Tibial nerve (tissue), 4 donors: ENCODE results near the gene PNPLA2. TPM values are rescaled to one million over a fixed set of nuclear protein-coding genes. Genes with fewer than 3 reads are reported as not detected.

ENCODE experiments used
- DNase-seq, 2 donors: peaks; one replicate each; pipeline ENCODE4 v3.0.0-alpha.2; 2019; ENCODE audit warnings: low spot score in 2 of 2
- H3K27ac ChIP-seq, 4 donors: fragments of 200-600 bp; sonication (generic) in 3 of 4; one replicate each; pipeline ENCODE4 v1.5.1; 2017 to 2019; ENCODE audit warnings: mild to moderate bottlenecking in 1 of 4
- H3K27me3 ChIP-seq, 2 donors: fragments of 200-600 bp; sonication (generic) in 1 of 2; one replicate each; pipeline versions ENCODE4 v1.5.1 to v1.6.0; 2017 to 2019
- H3K36me3 ChIP-seq, 3 donors: fragments of 200-600 bp; sonication (generic); one replicate each; pipeline ENCODE4 v1.5.1; 2018 to 2019
- H3K4me1 ChIP-seq, 4 donors: fragments of 200-600 bp; sonication (generic) in 3 of 4; one replicate each; pipeline ENCODE4 v1.5.1; 2017 to 2019
- H3K4me3 ChIP-seq, 4 donors: fragments of 200-600 bp; sonication (generic) in 3 of 4; one replicate each; pipeline ENCODE4 v1.5.1; 2017 to 2019; ENCODE audit warnings: mild to moderate bottlenecking in 1 of 4, moderate library complexity in 1 of 4
- H3K9me3 ChIP-seq, 4 donors: fragments of 200-600 bp; sonication (generic) in 3 of 4; one replicate each; pipeline ENCODE4 v1.5.1; 2017 to 2019
- CTCF ChIP-seq, 5 experiments: fragments of 200-600 bp in 3 of 5; fragments of 450-650 bp in 2 of 5; sonication (generic) in 3 of 5; IDR thresholded peaks; one replicate each; pipeline ENCODE4 v1.5.1; 2016 to 2019; ENCODE audit warnings: antibody characterized with exemption in 5 of 5, mild to moderate bottlenecking in 3 of 5, moderate library complexity in 2 of 5
- EP300 ChIP-seq, 2 donors: sonication (generic); formaldehyde crosslinking; IDR thresholded peaks; one replicate each; pipeline ENCODE4 v1.6.1; 2017; ENCODE audit warnings: antibody characterized with exemption in 2 of 2, mild to moderate bottlenecking in 1 of 2
- POLR2A ChIP-seq, 2 donors: fragments of 450-650 bp; IDR thresholded peaks; one replicate each; pipeline ENCODE4 v1.6.1; 2017; ENCODE audit warnings: antibody characterized with exemption in 2 of 2, mild to moderate bottlenecking in 2 of 2, moderate library complexity in 2 of 2
- WGBS, 2 donors: methylation state at CpG; one replicate each; pipeline ENCODE4 v1.1.5; 2018; 5-methylcytosine and 5-hydroxymethylcytosine counted together
- total RNA-seq, 4 donors: library from RNA; depleted of rRNA; stranded (reverse); fragments of >200 nt; gene quantifications; one replicate each; pipeline ENCODE4 v1.1.0, GENCODE V29; 2016

Gene PNPLA2
- total RNA-seq, 4 donors from 2014 or later, result 136 to 314 (median 187) TPM

GRCh38 chr11:803770-804598, 14.7 kb upstream of the PNPLA2 start:
- Histone ChIP-seq H3K27ac (peak overlapping the region in 1 of 4 donors; percentile 92), H3K36me3 (peaks cover 0 to 44% (median 0%) of the 10 kb centered on the region in 3 donors), H3K4me3 (peak overlapping the region in 2 of 4 donors; percentile 62 to 70), H3K4me1 (peaks cover 0 to 40% (median 17%) of the 10 kb centered on the region in 4 donors), H3K27me3 (no peaks in the 10 kb centered on the region), H3K9me3 (no peaks in the 10 kb centered on the region)
- no peak for TF ChIP-seq POLR2A (IDR thresholded peaks at IDR 0.05)
- TF ChIP-seq CTCF (IDR thresholded peaks at IDR 0.05), result no peak
- no peak for TF ChIP-seq EP300 (IDR thresholded peaks at IDR 0.05)
- 53 to 68% methylated on average over 18 to 23 of the region's 26 CpGs for WGBS, 2 donors
- DNase-seq, result no peak

- H3K36me3 ChIP-seq, result peaks cover 0 to 38% (median 0%) of the 10 kb centered on the region in 3 donors
- 0 to 1% methylated on average over 1 to 16 of the region's 18 CpGs for WGBS, 2 donors
- peak overlapping the region; percentile 67 to 94 (median 90) for H3K27ac ChIP-seq
- no peak for TF ChIP-seq CTCF (IDR thresholded peaks at IDR 0.05)
- TF ChIP-seq EP300 (IDR thresholded peaks at IDR 0.05), result no peak
- no peaks in the 10 kb centered on the region for H3K27me3 ChIP-seq
- peak overlapping the region; percentile 24 to 70 (median 58) for H3K4me3 ChIP-seq
- DNase-seq, result no peak
- H3K9me3 ChIP-seq, result no peaks in the 10 kb centered on the region
- peaks cover 0 to 40% (median 18%) of the 10 kb centered on the region in 4 donors for H3K4me1 ChIP-seq
Measured at GRCh38 chr11:804599-804964, 14.1 kb upstream of the PNPLA2 start.

- Histone ChIP-seq H3K4me3 (peak overlapping the region; percentile 71 to 92 (median 84)), H3K27me3 (no peaks in the 10 kb centered on the region), H3K27ac (peak overlapping the region; percentile 96 to 98 (median 97)), H3K36me3 (peaks cover 0 to 27% (median 7%) of the 10 kb centered on the region in 3 donors), H3K9me3 (no peaks in the 10 kb centered on the region), H3K4me1 (peaks cover 0 to 57% (median 31%) of the 10 kb centered on the region in 4 donors)
- TF ChIP-seq POLR2A (IDR thresholded peaks at IDR 0.05), result no peak
- 30 to 39% methylated on average over 27 to 35 of the region's 36 CpGs for WGBS, 2 donors
- DNase-seq, result no peak
Measured at GRCh38 chr11:808427-809286, 10.1 kb upstream of the PNPLA2 start.

GRCh38 chr11:809287-810039, 9.3 kb upstream of the PNPLA2 start, which contains the start of gene RPLP2:
TSS of gene RPLP2 (plus strand) at chr11:809967. CDS start at chr11:810235, 268 bp downstream.
- H3K4me3 ChIP-seq, result peak within 1 kb of the TSS; percentile 71 to 92 (median 84)
- no peaks in the 10 kb centered on the region for H3K27me3 ChIP-seq
- no peaks in the 10 kb centered on the region for H3K9me3 ChIP-seq
- peaks cover 0 to 49% (median 27%) of the 10 kb centered on the region in 4 donors for H3K4me1 ChIP-seq
- 0% methylated on average over 36 to 48 of the region's 81 CpGs for WGBS, 2 donors
- H3K36me3 ChIP-seq, result peaks cover 0 to 33% (median 7%) of the 10 kb centered on the region in 3 donors
- peak; percentile 95 to 97 for DNase-seq
- H3K27ac ChIP-seq, result peak within 1 kb of the TSS; percentile 96 to 98 (median 97)
- TF ChIP-seq CTCF (IDR thresholded peaks at IDR 0.05) (peak in 1 of 5 experiments; percentile 49), POLR2A (IDR thresholded peaks at IDR 0.05) (peak; percentile 92 to 94), EP300 (IDR thresholded peaks at IDR 0.05) (peak; percentile 88 to 97)

GRCh38 chr11:810040-810567, 8.6 kb upstream of the PNPLA2 start:
- H3K4me1 ChIP-seq, result peaks cover 0 to 43% (median 21%) of the 10 kb centered on the region in 4 donors
- no peaks in the 10 kb centered on the region for H3K27me3 ChIP-seq
- H3K4me3 ChIP-seq, result peak overlapping the region; percentile 71 to 92 (median 84)
- TF ChIP-seq CTCF (IDR thresholded peaks at IDR 0.05) (peak in 1 of 5 experiments; percentile 27), POLR2A (IDR thresholded peaks at IDR 0.05) (peak in 1 of 2 donors; percentile 59), EP300 (IDR thresholded peaks at IDR 0.05) (no peak)
- H3K27ac ChIP-seq, result peak overlapping the region; percentile 96 to 98 (median 97)
- no peaks in the 10 kb centered on the region for H3K9me3 ChIP-seq
- peaks cover 0 to 39% (median 7%) of the 10 kb centered on the region in 3 donors for H3K36me3 ChIP-seq
- 1% methylated on average over 14 to 47 of the region's 55 CpGs for WGBS, 2 donors
- no peak for DNase-seq
